Stromal cell of bone marrow (primary cell): ENCODE data around the gene KRTAP6-3.

Experiments
- DNase-seq: peaks from one replicate; pipeline ENCODE4 v3.0.0-alpha.2; 2012; ENCODE audit warnings: low read depth

Gene KRTAP6-3, protein sequence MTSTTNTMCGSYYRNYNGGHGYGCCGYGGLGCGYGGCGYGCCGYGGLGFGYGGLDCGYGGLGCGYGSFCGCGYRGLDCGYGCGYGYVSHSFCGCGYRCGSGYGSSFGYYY

DNA sequence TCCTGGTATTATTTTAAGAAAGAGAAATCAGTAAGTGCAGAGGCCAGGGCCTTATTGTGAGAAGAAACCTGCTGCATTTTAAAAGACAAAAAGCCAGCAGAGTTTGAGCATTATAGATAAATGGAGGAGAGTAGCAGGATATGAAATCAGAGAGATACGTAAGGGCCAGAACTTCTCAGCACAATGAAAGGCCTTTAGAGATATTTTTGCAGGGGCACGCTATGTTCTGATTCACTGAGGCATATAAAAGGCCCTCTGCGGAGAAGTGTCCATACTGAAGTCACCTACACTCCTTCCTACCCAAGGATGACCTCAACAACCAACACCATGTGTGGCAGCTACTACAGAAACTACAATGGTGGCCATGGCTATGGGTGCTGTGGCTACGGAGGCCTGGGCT, at the start of gene KRTAP6-3:
KRTAP6-3 (plus strand) TSS at position 301 of the 400 bp plus-strand sequence; CDS start at position 307, 6 bp downstream.
- no peak for DNase-seq

DNA sequence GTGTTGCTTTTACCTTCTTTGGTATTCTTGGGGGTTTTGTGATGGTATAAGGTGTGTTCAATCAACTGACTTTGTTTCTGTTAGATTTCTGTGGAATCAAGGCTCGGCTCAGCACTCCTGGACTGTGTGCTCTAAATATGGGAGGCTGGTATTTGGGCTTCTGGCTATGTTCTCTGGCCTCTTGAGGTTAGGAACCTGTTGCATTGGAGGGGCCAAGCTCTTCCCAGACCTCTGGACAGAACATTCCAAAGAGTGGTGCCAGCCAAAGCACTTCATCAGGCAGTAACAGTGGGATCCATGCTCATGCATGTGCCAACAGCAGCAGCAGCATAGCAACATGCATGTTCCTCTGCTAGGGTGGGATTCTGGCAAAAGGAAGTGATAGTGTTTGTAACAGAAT, 39.5 kb upstream of the KRTAP6-3 start:
- DNase-seq = no peak

DNA sequence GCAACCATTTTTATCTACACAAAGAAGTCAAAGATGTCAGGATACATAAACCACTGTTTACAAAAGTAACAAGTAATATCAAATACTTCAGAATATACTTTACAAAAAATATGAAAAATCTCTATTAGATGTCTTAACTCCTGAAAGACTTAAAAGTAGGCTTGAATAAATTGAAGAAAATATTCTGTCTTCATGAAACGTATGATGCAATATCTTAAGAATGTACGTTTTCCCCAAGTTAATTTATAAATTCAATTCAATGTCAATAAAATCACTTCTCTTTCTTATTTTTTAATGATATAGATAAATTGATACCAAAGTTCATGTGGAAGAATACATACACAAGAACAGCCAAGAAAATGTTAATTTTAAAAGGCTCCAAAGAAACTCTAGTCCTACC, 37.1 kb upstream of the KRTAP6-3 start:
- DNase-seq = no peak

DNA sequence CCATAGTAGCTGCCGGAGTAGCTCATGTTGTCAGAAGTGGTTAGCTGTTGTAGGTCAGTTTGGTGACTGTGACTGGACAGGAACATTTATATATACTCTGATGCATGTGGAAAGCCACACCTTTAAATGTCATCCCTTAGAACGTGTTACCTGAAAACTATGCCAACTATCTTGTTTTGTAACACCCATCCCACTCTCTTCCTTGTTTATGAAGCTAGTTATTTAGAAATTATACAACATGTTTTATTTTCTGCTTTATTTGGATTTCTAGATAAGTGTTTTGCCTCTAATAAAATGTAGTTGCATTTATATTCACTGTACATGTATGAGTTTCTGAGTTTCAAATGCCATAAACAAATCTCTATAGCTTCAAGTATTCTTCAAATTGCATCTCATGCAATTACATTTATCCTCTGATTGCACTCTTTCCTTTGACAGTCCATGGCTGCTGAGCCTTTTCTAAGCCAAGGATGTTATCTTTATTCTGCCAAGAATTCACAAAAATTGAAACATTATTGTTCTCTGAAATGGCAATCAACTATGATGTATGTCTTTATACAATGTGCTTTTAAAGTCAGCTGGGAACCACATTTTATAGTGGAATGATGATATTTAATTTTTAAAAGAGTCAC, 30.9 kb upstream of the KRTAP6-3 start, which contains the start of gene KRTAP19-7:
KRTAP19-7 (minus strand) TSS at position 51 of the 632 bp plus-strand sequence; CDS start at position 26, 25 bp downstream.
- DNase-seq = no peak

DNA sequence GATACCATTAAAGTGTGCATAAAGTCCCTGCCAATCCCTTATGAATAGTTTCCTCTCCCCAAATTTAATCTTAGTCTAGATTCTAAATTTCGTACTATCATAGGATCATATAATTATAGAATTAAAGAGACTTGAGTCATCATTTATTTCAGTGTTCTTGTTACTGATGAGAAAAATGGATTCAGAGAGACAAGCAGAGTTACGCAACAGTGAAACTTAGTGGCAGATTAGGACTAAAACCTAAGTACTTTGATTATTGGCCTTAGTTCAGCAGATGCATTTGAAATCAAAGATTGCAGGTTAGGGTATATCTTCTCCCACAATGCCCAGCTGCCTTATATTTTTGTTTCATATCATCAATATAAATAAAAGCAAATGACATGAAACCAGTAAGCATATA, 30.3 kb upstream of the KRTAP6-3 start:
- DNase-seq = no peak

DNA sequence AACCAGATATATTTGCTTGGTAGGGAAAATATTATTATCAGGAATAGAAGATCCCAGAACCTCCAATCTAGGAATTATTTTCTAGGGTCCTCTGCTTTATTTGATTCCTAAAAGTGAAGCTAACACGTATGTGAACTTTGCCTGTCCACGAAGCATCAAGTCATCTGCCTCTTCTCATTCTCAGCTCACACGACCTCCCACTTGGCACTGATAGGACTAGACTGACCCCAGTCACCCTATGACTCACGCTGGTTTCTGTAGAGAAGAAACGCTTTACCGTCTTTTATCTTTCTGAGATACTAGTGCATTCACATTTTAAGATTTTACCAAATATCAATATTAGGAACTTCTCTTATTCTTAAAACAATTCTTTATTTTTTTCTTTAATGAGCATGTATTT, 29.2 kb upstream of the KRTAP6-3 start:
- no peak for DNase-seq

DNA sequence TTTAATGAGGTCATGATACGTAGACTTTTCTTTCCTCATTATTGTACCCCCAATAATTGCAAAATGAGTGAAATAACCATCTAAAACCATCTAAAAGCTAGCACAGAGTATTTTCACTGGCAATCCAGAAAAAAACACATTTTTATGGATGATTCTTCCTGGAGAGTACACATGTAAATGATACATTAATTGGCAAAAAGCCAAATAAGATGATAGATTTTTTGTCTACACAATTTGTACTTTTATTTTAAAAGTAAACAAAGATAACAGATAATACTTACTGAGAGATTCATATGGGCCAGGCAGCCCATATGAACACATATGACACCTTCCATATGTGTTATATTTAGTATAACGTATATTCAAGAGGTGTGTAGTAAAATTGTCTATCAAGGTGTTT, 28.6 kb upstream of the KRTAP6-3 start:
- DNase-seq = no peak

DNA sequence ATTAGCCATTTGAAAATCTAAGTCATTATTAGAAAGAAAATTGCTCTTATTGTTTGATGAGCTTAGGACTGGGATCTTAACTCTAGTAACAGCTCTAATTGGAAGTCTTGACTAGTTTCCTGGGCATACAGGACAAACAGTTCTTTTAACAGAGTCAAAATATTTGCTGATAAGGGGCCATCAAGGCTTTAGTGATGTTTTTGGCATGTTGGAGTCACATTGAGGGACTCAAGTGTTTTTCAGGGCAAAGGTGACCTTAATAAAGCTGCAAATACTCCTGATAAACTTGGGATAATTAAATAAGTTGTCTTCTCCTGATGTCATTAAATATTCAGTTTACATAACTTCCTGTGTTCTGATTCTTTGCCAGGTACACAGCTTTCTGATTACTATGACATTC, 24.6 kb upstream of the KRTAP6-3 start:
- no peak for DNase-seq

DNA sequence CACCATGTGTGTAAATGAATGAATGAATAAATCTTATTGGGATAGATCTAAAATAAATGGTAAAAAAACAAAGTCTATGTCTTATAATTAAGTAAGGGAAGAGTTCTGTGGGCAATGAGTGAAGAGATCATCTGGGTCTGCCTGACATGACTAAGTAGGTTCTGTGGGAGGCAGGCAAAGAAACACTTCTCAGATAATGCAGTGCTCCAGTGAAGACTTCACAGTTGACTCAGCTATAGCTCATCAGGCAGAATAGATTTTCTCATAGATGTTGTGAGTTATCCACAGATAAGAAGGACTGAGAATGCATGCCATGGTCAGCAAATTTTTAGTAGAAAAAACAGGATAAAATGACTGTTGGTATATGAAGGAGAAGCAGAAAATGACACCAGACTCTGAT, 14.5 kb upstream of the KRTAP6-3 start:
- no peak for DNase-seq

DNA sequence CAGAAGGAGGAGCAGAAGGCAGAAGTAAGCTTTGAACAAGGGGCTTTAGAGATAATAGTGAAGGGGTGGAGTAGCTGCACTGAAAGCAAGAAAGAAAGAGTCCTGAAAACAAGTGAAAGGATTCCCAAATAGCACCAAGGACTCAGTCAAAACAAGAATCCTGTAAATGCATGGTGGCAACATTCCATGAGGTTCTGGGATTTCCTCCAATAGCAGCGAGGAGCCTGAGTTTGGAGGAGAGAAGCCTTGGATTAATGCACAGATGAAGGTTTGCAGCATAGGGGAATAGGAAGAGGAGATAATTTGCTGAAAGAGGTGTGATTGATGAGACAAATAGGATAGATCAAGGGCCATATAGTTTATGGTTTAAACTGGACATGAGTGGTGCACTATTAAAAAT, 12.9 kb upstream of the KRTAP6-3 start:
- no peak for DNase-seq

DNA sequence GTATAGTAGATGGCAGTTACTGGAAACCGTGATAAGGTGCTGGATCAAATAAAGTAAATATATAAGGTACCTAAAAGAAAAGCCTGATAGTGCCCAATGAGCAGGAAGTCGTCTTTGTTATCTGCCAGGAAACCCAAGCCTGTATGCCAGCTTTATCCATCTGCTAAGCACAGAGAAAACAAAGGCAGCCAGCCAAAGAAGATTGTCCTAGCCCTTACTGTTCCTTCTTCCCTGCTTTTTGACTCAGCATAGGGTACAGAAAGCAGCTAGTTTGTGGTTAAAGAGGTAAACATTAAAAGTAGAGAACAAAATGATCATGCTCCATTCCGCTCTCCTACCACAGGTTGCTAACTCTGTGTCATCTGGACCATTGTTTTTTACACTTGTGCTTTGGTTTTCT, 12.1 kb upstream of the KRTAP6-3 start:
- DNase-seq = no peak

DNA sequence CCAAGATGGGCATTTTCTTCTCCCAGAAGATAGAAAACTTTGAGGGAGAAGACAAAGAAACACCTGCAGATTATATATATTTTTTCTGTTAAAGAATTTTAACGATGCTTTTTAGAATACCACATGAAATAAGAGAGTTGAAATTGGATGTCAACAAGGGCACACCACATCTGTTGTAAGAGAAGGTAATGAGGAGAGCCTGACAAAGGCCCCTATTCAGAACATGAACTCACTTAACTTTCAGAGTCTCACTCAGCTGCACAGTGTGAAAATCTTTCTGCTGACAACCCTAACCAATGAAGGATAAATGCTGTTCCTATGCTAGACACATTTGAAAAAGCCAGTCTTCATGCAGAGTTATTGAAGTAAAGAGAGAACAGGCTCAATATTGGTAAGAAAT, 9.4 kb upstream of the KRTAP6-3 start:
- DNase-seq = no peak

DNA sequence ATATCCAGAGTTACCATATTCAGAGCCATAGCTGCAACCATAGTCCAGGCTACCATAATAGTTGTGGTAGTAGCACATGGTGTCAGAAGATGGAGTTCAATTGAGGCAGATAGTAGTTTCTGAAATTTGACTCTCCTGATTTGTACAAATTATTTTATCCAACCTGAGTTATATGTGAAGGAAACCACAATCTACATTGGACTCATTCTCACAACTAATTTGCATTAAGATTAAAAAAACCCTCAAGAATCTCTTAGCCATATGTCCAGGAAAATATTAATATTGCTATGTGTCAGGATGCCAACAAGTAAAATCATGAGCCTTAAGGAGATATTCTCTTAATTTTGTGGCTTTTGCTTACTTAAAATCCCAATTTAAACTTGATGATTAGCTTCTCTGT, 1.9 kb upstream of the KRTAP6-3 start, which contains the start of gene KRTAP22-2:
KRTAP22-2 (minus strand) TSS at position 101 of the 400 bp plus-strand sequence.
- DNase-seq = no peak

DNA sequence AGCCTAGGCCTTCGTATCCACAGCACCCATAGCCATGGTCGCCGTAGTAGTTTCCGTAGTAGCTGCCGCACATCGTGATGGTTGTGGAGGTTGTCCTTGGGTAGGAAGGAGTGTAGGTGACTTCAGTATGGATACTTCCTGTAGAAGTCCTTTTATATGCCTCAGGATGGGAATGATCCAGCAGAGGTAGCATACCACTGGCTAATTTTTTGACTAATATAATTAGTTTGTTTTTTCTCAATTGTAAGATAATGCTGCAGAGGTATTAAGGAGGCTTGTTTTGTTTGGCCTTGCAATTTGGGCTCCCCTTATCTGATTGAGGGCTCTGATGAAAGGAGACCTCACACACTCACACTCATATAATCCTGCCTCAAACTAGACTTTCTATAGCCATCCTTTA, 6.6 kb downstream of the KRTAP6-3 start, which contains the start of gene KRTAP6-2:
KRTAP6-2 (minus strand) TSS at position 101 of the 400 bp plus-strand sequence; CDS start at position 73, 28 bp downstream.
- DNase-seq = no peak

DNA sequence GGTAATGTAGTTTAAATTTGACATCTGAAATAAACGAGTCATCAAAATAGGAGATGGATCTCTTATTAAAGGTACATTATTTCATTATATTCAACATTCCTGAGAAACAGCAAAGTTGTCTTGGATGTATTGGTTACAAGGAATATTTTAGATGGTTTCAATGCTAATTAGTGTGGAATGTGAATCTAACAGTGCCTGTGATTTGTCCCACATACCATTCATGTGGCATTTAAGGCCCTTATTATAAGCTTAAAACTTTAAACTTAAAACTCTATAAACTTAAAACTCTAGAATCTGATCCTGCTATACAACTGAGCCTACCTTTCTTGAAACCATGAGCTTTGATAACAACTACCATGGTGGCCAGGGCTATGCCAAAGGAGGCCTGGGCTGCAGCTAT, 8.5 kb downstream of the KRTAP6-3 start, which contains the start of gene KRTAP22-1:
KRTAP22-1 (plus strand) TSS at position 301 of the 400 bp plus-strand sequence.
- DNase-seq = no peak

DNA sequence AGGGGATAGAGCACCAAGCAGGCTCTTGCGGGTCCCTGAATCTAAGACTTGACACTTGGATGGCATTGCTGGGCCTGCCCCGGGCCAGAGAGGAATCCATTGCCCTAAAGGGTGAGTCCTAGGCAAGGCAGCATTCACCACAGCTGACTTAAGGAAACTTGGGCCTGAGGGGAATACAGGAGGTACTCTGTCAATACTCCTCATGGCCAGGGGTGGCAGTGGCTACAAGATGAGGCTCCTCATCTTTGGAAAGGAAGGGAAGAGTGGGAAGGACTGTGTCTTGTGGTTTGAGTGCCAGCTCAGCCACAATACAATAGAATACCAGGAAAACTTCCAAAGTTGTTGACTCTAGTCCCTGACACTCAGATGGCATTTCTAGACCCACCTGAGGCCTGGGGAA, 13.7 kb downstream of the KRTAP6-3 start:
- no peak for DNase-seq

DNA sequence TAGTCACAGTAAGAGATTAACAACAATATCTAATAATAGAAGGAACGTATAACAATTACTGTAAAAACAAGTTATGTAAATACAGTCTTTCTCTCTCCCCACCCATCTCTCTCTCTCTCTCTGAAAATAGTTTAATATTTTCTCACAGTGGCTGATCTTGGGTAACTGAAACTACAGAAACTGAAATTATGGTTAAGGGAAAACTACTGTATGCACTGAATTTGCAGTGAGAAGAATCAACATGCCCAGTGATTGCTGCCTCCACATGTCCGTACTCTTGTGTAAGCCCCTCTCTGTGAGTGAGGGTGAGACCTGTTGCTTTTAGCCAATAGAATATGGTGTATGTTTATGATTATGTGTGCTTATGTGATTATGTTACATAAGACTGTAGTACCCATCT, 19.9 kb downstream of the KRTAP6-3 start:
- no peak for DNase-seq

DNA sequence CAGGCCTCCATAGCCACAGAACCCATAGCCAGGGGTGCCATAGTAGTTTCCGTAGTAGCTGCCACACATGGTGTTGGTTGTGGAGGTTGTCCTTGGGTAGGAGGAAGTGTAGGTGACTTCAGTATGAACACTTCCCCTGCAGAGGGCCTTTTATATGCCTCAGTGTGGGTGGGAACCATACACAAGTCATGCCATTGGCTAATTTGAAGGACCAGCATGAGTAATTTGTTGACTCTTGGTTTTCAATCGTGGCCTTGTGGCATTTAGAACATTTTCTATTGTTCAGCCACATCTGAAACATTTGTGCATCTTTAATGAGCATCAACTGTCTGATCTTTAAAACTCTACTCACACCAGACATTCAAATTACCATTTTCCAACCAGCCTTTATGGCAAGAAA, 21.6 kb downstream of the KRTAP6-3 start, which contains the start of gene KRTAP6-1:
KRTAP6-1 (minus strand) TSS at position 95 of the 400 bp plus-strand sequence; CDS start at position 69, 26 bp downstream.
- no peak for DNase-seq

DNA sequence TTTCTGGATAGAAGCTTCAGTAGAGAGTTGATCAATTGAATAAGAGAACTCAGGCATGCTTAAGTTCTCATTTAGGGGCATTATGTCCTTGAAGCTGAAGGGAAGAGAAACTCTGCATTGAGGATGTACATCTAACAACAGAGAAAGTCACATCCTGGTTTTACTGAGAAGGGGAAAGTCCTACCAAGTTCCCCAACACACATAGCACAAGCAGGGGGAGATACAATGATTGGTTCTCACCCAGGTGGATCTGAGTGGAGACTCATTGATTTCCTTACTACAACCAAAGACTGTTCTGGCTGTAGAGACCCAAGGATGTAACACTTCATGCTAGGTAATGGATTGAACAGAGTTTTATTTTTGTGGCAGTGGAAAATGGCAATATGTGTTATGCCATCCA, 23.0 kb downstream of the KRTAP6-3 start:
- no peak for DNase-seq

DNA sequence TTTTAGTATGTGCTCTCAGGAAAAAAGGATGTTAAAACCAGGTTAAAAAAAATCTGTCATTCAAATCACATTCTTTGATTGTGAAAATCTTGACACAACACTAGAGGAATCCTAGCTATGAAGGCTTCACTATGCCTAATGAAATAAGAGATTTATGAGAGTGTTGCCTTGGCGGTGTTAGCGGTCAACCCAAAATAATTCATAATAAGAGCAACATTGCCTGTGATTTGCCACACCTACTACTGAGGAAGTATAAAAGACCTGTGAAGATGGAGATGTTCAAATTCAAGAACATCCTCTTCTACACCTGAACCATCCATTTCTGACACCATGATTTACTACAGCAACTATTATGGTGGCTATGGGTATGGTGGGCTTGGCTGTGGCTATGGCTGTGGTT, 23.9 kb downstream of the KRTAP6-3 start, which contains the start of gene KRTAP20-1:
KRTAP20-1 (plus strand) TSS at position 301 of the 400 bp plus-strand sequence; CDS start at position 331, 30 bp downstream.
- no peak for DNase-seq

DNA sequence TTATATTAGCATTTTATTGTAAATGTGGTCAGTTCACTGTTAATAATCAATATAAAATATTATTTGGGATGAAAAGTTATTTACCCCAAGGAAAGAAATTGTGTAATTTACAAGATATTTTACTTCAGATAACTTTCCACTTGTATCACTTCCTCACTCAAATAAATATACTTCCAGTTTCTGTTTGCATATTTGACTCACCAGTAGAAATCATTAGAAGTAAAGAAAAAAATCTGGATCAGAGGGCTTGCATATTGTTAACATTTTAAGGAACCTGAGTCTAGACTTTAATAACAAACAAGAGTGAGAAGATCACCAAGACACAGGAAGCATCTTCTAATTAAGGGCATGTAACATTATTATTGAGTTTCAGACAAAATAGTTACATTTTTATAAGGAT, 27.8 kb downstream of the KRTAP6-3 start:
- DNase-seq = no peak

DNA sequence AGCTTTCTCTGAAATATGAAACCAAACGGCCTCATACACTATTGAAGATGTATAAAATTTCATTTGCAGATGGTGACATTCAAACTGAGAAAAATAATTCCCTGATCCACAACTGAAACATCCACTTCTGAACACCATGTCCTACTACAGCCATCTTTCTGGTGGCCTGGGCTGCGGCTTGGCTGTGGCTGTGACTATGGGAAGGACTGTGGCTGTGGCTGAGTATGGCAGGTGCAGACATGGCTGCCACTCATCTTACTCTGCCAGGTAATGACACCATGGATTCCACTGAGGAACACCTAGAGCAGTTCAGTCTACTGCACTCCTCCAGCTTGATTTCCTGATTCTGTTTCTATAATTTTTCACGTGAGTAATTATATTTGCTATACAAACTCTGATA, 28.3 kb downstream of the KRTAP6-3 start, which contains the start of gene KRTAP20-4:
KRTAP20-4 (plus strand) TSS at position 106 of the 400 bp plus-strand sequence.
- no peak for DNase-seq

DNA sequence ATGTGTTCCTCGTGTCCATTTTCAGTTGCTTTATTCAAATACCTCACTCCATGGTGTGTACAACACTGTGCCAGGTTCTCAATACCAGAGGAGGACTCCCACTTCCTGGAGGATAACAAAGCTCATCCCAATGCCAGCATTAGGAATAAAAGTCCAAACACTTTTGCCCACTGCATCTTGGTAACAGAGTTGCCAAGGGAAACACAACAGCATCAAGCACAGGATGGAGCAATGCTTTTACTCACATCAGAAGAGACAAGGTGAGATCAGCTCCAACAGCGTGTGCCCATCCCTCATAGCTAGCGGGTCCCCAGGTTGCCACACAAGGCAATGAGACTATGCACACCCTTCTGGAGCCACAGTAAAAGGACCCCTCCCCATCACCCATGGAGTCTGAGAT, 31.1 kb downstream of the KRTAP6-3 start:
- DNase-seq = no peak
